Measurements from ENCODE around the gene CES3. TPM values are rescaled to one million over a fixed set of nuclear protein-coding genes. Genes with fewer than 3 reads are reported as not detected.

Gene CES3
- total RNA-seq, 6 donors from 2014 or later = 1.4 to 6.2 (median 2.9) TPM

DNA sequence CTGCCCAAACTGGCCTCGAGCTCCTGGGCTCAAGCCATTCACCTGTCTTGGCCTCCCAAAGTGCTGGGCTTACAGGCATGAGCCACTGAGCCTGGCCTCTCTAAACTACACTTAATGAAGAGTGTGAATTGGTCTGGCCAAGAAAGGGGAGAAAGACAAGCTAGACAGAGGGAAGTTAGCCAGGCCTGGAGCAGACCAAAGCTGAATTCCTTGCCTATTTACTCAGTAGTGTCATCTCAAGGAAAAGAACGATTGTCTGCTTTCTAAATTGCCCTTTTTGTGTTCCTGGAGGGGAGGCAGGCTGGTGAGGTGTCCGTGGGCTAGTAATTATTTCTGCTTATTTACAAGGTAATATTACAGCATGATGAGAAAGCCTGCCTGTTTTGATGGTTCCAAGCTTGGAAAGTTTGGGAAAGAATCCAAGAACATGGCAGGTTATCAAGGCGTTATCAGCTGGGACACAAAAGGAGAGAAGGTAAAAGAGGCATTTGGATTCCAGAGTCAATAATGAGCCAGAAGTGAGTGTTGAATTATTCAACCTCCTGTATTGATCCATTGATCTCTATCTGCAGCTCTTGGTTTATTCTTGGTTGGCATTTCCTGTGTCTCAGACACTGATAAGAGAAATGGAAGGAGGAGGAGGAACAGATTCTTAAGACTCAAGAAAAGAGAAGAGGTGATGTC lies 61.6 kb downstream of the CES3 start:
- no peak for ATAC-seq (ENCODE audit: low FRiP score in 2 of 2)

DNA sequence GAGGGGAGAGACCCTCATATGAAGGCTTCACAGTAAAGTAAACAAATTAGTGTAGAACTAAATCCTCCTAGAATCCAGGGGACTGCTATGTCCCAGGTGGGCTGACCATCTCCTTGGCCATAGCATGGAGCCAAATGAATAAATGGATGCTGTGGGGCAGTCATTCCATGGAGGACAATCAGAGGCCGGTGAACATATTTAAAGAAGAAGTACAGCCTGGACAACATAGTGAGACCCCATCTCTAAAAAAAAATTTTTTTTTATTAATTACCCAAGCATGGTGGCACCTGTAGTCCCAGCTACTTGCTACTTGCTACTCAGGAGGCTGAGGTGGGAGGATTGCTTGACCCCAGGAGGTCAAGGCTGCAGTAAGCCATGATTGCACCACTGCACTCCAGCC lies 62.6 kb downstream of the CES3 start:
- 100% methylated on average over 1 of the region's 1 CpG for WGBS, 2 donors
- DNase-seq (no peak), ATAC-seq (ENCODE audit: low FRiP score in 2 of 2) (no peak)
- Histone ChIP-seq H3K36me3 (no peaks in the 10 kb centered on the region), H3K4me3 (no peak overlapping the region), H3K27ac (no peak overlapping the region), H3K27me3 (no peaks in the 10 kb centered on the region), H3K9me3 (no peaks in the 10 kb centered on the region), H3K4me1 (peaks cover 6% of the 10 kb centered on the region in 4 donors)
- TF ChIP-seq EP300 (IDR thresholded peaks at IDR 0.05) (no peak), POLR2A (IDR thresholded peaks at IDR 0.05) (no peak), CTCF (IDR thresholded peaks at IDR 0.05) (no peak), POLR2AphosphoS5 (IDR thresholded peaks at IDR 0.05) (no peak)

More for the DNA sequence above, 61.6 kb downstream of the CES3 start:
- no peaks in the 10 kb centered on the region for H3K36me3 ChIP-seq
- no peaks in the 10 kb centered on the region for H3K9me3 ChIP-seq
- H3K27ac ChIP-seq = no peak overlapping the region
- TF ChIP-seq EP300 (IDR thresholded peaks at IDR 0.05) (no peak), POLR2AphosphoS5 (IDR thresholded peaks at IDR 0.05) (no peak), CTCF (IDR thresholded peaks at IDR 0.05) (no peak), POLR2A (IDR thresholded peaks at IDR 0.05) (no peak)
- H3K27me3 ChIP-seq = no peaks in the 10 kb centered on the region
- 77 to 78% methylated on average over 4 of the region's 4 CpGs for WGBS, 2 donors
- H3K4me1 ChIP-seq = no peaks in the 10 kb centered on the region
- H3K4me3 ChIP-seq = no peak overlapping the region
- peak in 1 of 2 donors; percentile 2 for DNase-seq

Small RNA genes within 50 kb of the gene (small RNA-seq; reads per million reads assigned to genes)
- gene RN7SL543P = 0 to 0.06 (median 0) reads per million in 4 donors

Other genes starting within 250 kb of the CES3 start
- 100 to 1,000 TPM in 5 of 6 donors, 10 to 100 TPM in 1; 91.5 to 190 (median 132) TPM for gene DYNC1LI2, start 209.7 kb upstream of the CES3 start, total RNA-seq
- gene TERB1, start 159.7 kb upstream of the CES3 start, total RNA-seq = under 1 TPM in 2 of 6 donors, not detected in 4; 0.31 to 0.55 TPM
- gene NAE1, start 130.3 kb upstream of the CES3 start, total RNA-seq = 10 to 100 TPM; 12.9 to 48.7 (median 34.0) TPM
- not detected for gene CA7, start 116.9 kb upstream of the CES3 start, total RNA-seq
- 10 to 100 TPM; 12.3 to 24.6 (median 17.4) TPM for gene PDP2, start 80.8 kb upstream of the CES3 start, total RNA-seq
- 1 to 10 TPM in 2 of 6 donors, under 1 TPM in 1, not detected in 3; 0.40 to 1.8 (median 1.7) TPM for gene CDH16, start 42.4 kb upstream of the CES3 start, total RNA-seq
- 10 to 100 TPM; 13.8 to 50.3 (median 47.0) TPM for gene RRAD, start 35.7 kb upstream of the CES3 start, total RNA-seq
- gene CIAO2B, start 26.9 kb upstream of the CES3 start, total RNA-seq = 100 to 1,000 TPM in 1 of 6 donors, 10 to 100 TPM in 5; 59.6 to 131 (median 73.2) TPM
- 10 to 100 TPM; 32.2 to 76.1 (median 46.5) TPM for gene CES2, start 25.8 kb upstream of the CES3 start, total RNA-seq
- gene CES4A, start 27.3 kb downstream of the CES3 start, total RNA-seq = 10 to 100 TPM in 5 of 6 donors, 1 to 10 TPM in 1; 9.9 to 39.7 (median 20.2) TPM
- gene CBFB, start 67.9 kb downstream of the CES3 start, total RNA-seq = 10 to 100 TPM; 31.4 to 73.4 (median 54.1) TPM
- gene PHAF1, start 148.7 kb downstream of the CES3 start, total RNA-seq = 10 to 100 TPM; 16.0 to 32.3 (median 21.9) TPM
- gene B3GNT9, start 189.7 kb downstream of the CES3 start, total RNA-seq = 10 to 100 TPM in 5 of 6 donors, 1 to 10 TPM in 1; 6.3 to 20.8 (median 17.7) TPM
- gene TRADD, start 198.6 kb downstream of the CES3 start, total RNA-seq = 10 to 100 TPM; 29.9 to 49.2 (median 35.6) TPM
- 100 to 1,000 TPM in 1 of 6 donors, 10 to 100 TPM in 5; 24.0 to 114 (median 28.5) TPM for gene FBXL8, start 198.7 kb downstream of the CES3 start, total RNA-seq
- 100 to 1,000 TPM in 2 of 6 donors, 10 to 100 TPM in 4; 33.4 to 784 (median 70.1) TPM for gene HSF4, start 203.5 kb downstream of the CES3 start, total RNA-seq
- gene NOL3, start 209.3 kb downstream of the CES3 start, total RNA-seq = 100 to 1,000 TPM in 1 of 6 donors, 10 to 100 TPM in 5; 36.5 to 135 (median 58.0) TPM
- gene MATCAP1, start 222.7 kb downstream of the CES3 start, total RNA-seq = 100 to 1,000 TPM in 1 of 6 donors, 10 to 100 TPM in 4, 1 to 10 TPM in 1; 9.1 to 147 (median 31.1) TPM
- 10 to 100 TPM in 4 of 6 donors, 1 to 10 TPM in 2; 4.6 to 20.8 (median 10.8) TPM for gene EXOC3L1, start 228.9 kb downstream of the CES3 start, total RNA-seq
- 100 to 1,000 TPM in 1 of 6 donors, 10 to 100 TPM in 5; 55.7 to 124 (median 85.4) TPM for gene E2F4, start 230.9 kb downstream of the CES3 start, total RNA-seq
- 10 to 100 TPM; 17.4 to 26.2 (median 24.4) TPM for gene ELMO3, start 237.9 kb downstream of the CES3 start, total RNA-seq

Measured in upper lobe of left lung (tissue), 6 donors.